Breast epithelium (tissue), 3 donors: ENCODE measurements around the gene DCLRE1C.

ENCODE experiments used
- POLR2A ChIP-seq: fragments of 450-650 bp; IDR thresholded peaks from one replicate; pipeline ENCODE4 v1.6.1; 2016; ENCODE audit warnings: antibody characterized with exemption, mild to moderate bottlenecking, moderate library complexity
- POLR2AphosphoS5 ChIP-seq, 3 donors: sonication (generic); formaldehyde crosslinking; IDR thresholded peaks; one replicate each; pipeline ENCODE4 v1.6.1; 2017; ENCODE audit warnings: antibody characterized with exemption in 3 of 3
- TF ChIP-seq, protein P1 (sequence below), 3 donors: fragments of 450-650 bp; IDR thresholded peaks; one replicate each; pipeline ENCODE4 v1.5.1; 2016 to 2017; ENCODE audit warnings: antibody characterized with exemption in 3 of 3, mild to moderate bottlenecking in 3 of 3, moderate library complexity in 3 of 3

DNA sequence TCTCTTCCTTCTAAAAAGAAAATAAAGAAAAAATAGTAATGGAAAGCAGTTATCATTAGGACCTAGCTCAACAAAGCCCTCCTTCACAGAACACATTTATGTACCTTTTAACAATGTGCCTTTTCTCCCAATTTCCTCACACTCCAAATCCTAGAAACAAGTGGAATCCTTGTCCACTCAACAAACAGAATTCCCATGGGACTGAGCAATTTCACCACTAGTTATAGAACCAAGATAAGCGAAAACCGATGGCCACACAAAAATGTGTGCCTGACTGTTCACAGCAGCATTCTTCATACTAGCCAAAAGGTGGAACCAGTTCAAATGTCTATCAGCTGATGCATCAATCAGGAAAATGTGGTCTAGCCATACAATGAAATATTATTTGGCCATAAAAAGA lies 17.3 kb downstream of the DCLRE1C start:
- TF ChIP-seq POLR2A (no peak), POLR2AphosphoS5 (IDR thresholded peaks at IDR 0.05) (no peak)
- TF ChIP-seq, protein P1, sequence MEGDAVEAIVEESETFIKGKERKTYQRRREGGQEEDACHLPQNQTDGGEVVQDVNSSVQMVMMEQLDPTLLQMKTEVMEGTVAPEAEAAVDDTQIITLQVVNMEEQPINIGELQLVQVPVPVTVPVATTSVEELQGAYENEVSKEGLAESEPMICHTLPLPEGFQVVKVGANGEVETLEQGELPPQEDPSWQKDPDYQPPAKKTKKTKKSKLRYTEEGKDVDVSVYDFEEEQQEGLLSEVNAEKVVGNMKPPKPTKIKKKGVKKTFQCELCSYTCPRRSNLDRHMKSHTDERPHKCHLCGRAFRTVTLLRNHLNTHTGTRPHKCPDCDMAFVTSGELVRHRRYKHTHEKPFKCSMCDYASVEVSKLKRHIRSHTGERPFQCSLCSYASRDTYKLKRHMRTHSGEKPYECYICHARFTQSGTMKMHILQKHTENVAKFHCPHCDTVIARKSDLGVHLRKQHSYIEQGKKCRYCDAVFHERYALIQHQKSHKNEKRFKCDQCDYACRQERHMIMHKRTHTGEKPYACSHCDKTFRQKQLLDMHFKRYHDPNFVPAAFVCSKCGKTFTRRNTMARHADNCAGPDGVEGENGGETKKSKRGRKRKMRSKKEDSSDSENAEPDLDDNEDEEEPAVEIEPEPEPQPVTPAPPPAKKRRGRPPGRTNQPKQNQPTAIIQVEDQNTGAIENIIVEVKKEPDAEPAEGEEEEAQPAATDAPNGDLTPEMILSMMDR (IDR thresholded peaks at IDR 0.05): no peak
